HepG2 (cell line): ENCODE measurements around the gene MIEF1. TPM values are rescaled to one million over a fixed set of nuclear protein-coding genes. Genes with fewer than 3 reads are reported as not detected.

Experiments used
- CC2D1A ChIP-seq: sonication (generic); formaldehyde crosslinking; IDR thresholded peaks from 2 replicates; pipeline ENCODE4 v1.8.1; 2023; ENCODE audit warnings: mild to moderate bottlenecking, missing genetic modification reagents
- CREM ChIP-seq, 2 experiments: sonication (generic) in 1 of 2; formaldehyde crosslinking in 1 of 2; IDR thresholded peaks; 2 replicates each; pipeline versions ENCODE4 v1.4.0 to v1.6.1; 2016 to 2020; ENCODE audit warnings: antibody characterized with exemption in 1 of 2, mild to moderate bottlenecking in 1 of 2, missing genetic modification reagents in 1 of 2
- GATAD2A ChIP-seq: IDR thresholded peaks from 2 replicates; pipeline ENCODE4 v1.6.1; 2016
- GPBP1L1 ChIP-seq: sonication (generic); formaldehyde crosslinking; IDR thresholded peaks from 2 replicates; pipeline ENCODE4 v1.5.0; 2020; ENCODE audit warnings: mild to moderate bottlenecking, missing genetic modification reagents
- MAZ ChIP-seq, 2 experiments: sonication (generic) in 1 of 2; formaldehyde crosslinking in 1 of 2; IDR thresholded peaks; 2 replicates each; pipeline versions ENCODE4 v1.5.0 to v1.6.1; 2012 to 2020; ENCODE audit warnings: low read depth in 2 of 2, mild to moderate bottlenecking in 2 of 2, borderline replicate concordance in 1 of 2, improper control_type of control experiment in 1 of 2, low read length in 1 of 2, missing genetic modification reagents in 1 of 2, moderate library complexity in 1 of 2
- NKX3-1 ChIP-seq: sonication (generic); formaldehyde crosslinking; IDR thresholded peaks from 2 replicates; pipeline ENCODE4 v1.5.0; 2020; ENCODE audit warnings: missing genetic modification reagents
- NR2F1 ChIP-seq, 2 experiments: fragments of 450-650 bp in 1 of 2; formaldehyde crosslinking in 1 of 2; IDR thresholded peaks; 2 replicates each; pipeline versions ENCODE4 v1.5.0 to v1.6.1; 2016 to 2020; ENCODE audit warnings: mild to moderate bottlenecking in 1 of 2, missing compliant biosample characterization in 1 of 2, missing genetic modification reagents in 1 of 2, moderate library complexity in 1 of 2
- USF2 ChIP-seq, 2 experiments: sonication (generic) in 1 of 2; formaldehyde crosslinking in 1 of 2; IDR thresholded peaks; 2 replicates each; pipeline versions ENCODE4 v1.5.1 to v1.6.1; 2011 to 2020; ENCODE audit warnings: borderline replicate concordance in 1 of 2, low read depth in 1 of 2, low read length in 1 of 2, mild to moderate bottlenecking in 1 of 2, missing genetic modification reagents in 1 of 2, moderate library complexity in 1 of 2
- ZBTB14 ChIP-seq: sonication (generic); formaldehyde crosslinking; IDR thresholded peaks from 2 replicates; pipeline ENCODE4 v1.4.0; 2020; ENCODE audit warnings: missing genetic modification reagents
- ZBTB2 ChIP-seq: sonication (generic); formaldehyde crosslinking; IDR thresholded peaks from 2 replicates; pipeline ENCODE4 v1.8.0; 2022; ENCODE audit warnings: low read depth, missing genetic modification reagents
- ZBTB44 ChIP-seq: sonication (generic); formaldehyde crosslinking; IDR thresholded peaks from 2 replicates; pipeline ENCODE4 v1.4.0; 2020; ENCODE audit warnings: missing genetic modification reagents
- ZBTB8A ChIP-seq: sonication (generic); formaldehyde crosslinking; IDR thresholded peaks from 2 replicates; pipeline ENCODE4 v1.4.0; 2020; ENCODE audit warnings: mild to moderate bottlenecking, low read depth, missing genetic modification reagents, borderline replicate concordance
- ZNF333 ChIP-seq: sonication (generic); formaldehyde crosslinking; IDR thresholded peaks from 2 replicates; pipeline ENCODE4 v1.4.0; 2020; ENCODE audit warnings: mild to moderate bottlenecking, missing genetic modification reagents, borderline replicate concordance
- ZNF362 ChIP-seq: sonication (generic); formaldehyde crosslinking; IDR thresholded peaks from 2 replicates; pipeline ENCODE4 v1.4.0; 2020; ENCODE audit warnings: missing genetic modification reagents, mild to moderate bottlenecking, borderline replicate concordance
- ZNF383 ChIP-seq: sonication (generic); formaldehyde crosslinking; IDR thresholded peaks from 2 replicates; pipeline ENCODE4 v1.4.0; 2020; ENCODE audit warnings: missing genetic modification reagents, mild to moderate bottlenecking, borderline replicate concordance
- ZNF777 ChIP-seq: sonication (generic); formaldehyde crosslinking; IDR thresholded peaks from 2 replicates; pipeline ENCODE4 v1.4.0; 2020; ENCODE audit warnings: missing genetic modification reagents
- polyA plus RNA-seq, 8 experiments: library from polyadenylated mRNA; depleted of rRNA in 3 of 8; stranded (reverse) in 7 of 8; unstranded in 1 of 8; fragments of >200 nt; fragmentation: Illumina TruSeq in 4 of 8; extraction: Trizol in 4 of 8; gene quantifications; 2 replicates each; pipeline versions ENCODE4 v1.2.1 to v1.2.3, GENCODE V29; 2011 to 2016; ENCODE audit warnings: low read depth in 4 of 8, missing spikeins in 1 of 8, mixed read lengths in 1 of 8; ENCODE audit not compliant: insufficient read depth in 1 of 8
- total RNA-seq, 5 experiments: library from RNA; depleted of rRNA; stranded (reverse); fragments of >200 nt; fragmentation: Illumina TruSeq; extraction: Trizol; gene quantifications; 2 replicates each; pipeline ENCODE4 v1.2.3, GENCODE V29; 2016; ENCODE audit warnings: low read depth in 1 of 5

Gene MIEF1
- total and polyA plus RNA-seq, 2 of the 13 experiments (the other 11 are each of a cell fraction or from before 2014, with no cell fraction given) = 21.7 to 34.8 TPM

GRCh38 chr22:39502109-39502788, at the start of gene MIEF1 (continued):
- no peak for TF ChIP-seq GPBP1L1 (CRISPR knock-in tag)
- peak; percentile 40; the same call in 1 of the 2 replicates for TF ChIP-seq ZNF333 (CRISPR knock-in tag)
- peak in 1 of 2 experiments; percentile 6; a peak in 1 of 4 replicates for TF ChIP-seq NR2F1 (CRISPR knock-in tag; IDR thresholded peaks at IDR 0.05)
- peak; percentile 36; the same call in 1 of the 2 replicates for TF ChIP-seq ZBTB8A (CRISPR knock-in tag)
- peak; percentile 60; the same call in 1 of the 2 replicates for TF ChIP-seq CREM (IDR thresholded peaks at IDR 0.05)
- TF ChIP-seq CREM (CRISPR knock-in tag; IDR thresholded peaks at IDR 0.05) = no peak
- TF ChIP-seq ZNF362 (CRISPR knock-in tag) = peak; percentile 31
- TF ChIP-seq ZBTB44 (CRISPR knock-in tag) = 0 out of 2 replicates have a peak, but pooled peaks have one; percentile 65
- no peak for TF ChIP-seq ZNF777 (CRISPR knock-in tag)
- TF ChIP-seq ZBTB14 = no peak; the same call in 1 of the 2 replicates
- TF ChIP-seq NKX3-1 (CRISPR knock-in tag) = peak; percentile 84; the same call in 1 of the 2 replicates
- TF ChIP-seq CC2D1A = no peak
- peak; percentile 83; the same call in 1 of the 2 replicates for TF ChIP-seq MAZ (IDR thresholded peaks at IDR 0.05; ENCODE audit: borderline replicate concordance, low read depth, low read length)
- TF ChIP-seq MAZ (CRISPR knock-in tag; IDR thresholded peaks at IDR 0.05; ENCODE audit: low read depth) = peak; percentile 86
- TF ChIP-seq ZBTB2 (CRISPR knock-in tag) = peak; percentile 56; the same call in 1 of the 2 replicates
- TF ChIP-seq ZNF383 (CRISPR knock-in tag) = no peak
- no peak for TF ChIP-seq USF2 (IDR thresholded peaks at IDR 0.05; ENCODE audit: low read depth, low read length)
- TF ChIP-seq USF2 (CRISPR knock-in tag; IDR thresholded peaks at IDR 0.05; ENCODE audit: borderline replicate concordance) = 0 out of 2 replicates have a peak, but pooled peaks have one; percentile 42
- peak; percentile 54 for TF ChIP-seq GATAD2A
